H9 (cell line): ENCODE measurements around the gene AJUBA. TPM values are rescaled to one million over a fixed set of nuclear protein-coding genes. Genes with fewer than 3 reads are reported as not detected.

Experiments used
- DNase-seq: peaks from one replicate; pipeline ENCODE4 v3.0.0-alpha.2; 2017
- H2AFZ ChIP-seq: one replicate; pipeline ENCODE4 v1.6.1; 2013; ENCODE audit warnings: mild to moderate bottlenecking, low read length, control low read depth, moderate library complexity
- H2AK5ac ChIP-seq: 2 replicates; pipeline ENCODE4 v1.6.1; 2013; ENCODE audit warnings: low read length, control low read depth, mixed read lengths; ENCODE audit not compliant: insufficient read length
- H2BK120ac ChIP-seq: one replicate; pipeline ENCODE4 v1.6.1; 2013; ENCODE audit warnings: low read depth, mild to moderate bottlenecking, low read length, control low read depth, inconsistent platforms; ENCODE audit not compliant: poor library complexity, severe bottlenecking
- H2BK12ac ChIP-seq: 2 replicates; pipeline ENCODE4 v1.6.1; 2013; ENCODE audit warnings: low read length, control low read depth, mixed read lengths, low read depth; ENCODE audit not compliant: insufficient read length
- H2BK15ac ChIP-seq: 2 replicates; pipeline ENCODE4 v1.6.1; 2013; ENCODE audit warnings: low read depth, low read length, control low read depth
- H2BK20ac ChIP-seq: one replicate; pipeline ENCODE4 v1.6.1; 2013; ENCODE audit warnings: low read depth, mild to moderate bottlenecking, low read length, control low read depth, inconsistent platforms; ENCODE audit not compliant: poor library complexity, severe bottlenecking
- H2BK5ac ChIP-seq: 2 replicates; pipeline ENCODE4 v1.6.1; 2013; ENCODE audit warnings: low read length, control low read depth, mixed read lengths; ENCODE audit not compliant: insufficient read length
- H3K14ac ChIP-seq: 2 replicates; pipeline ENCODE4 v1.6.1; 2013; ENCODE audit warnings: low read length, control low read depth; ENCODE audit not compliant: insufficient read depth
- H3K18ac ChIP-seq: 2 replicates; pipeline ENCODE4 v1.6.1; 2013; ENCODE audit warnings: low read depth, mild to moderate bottlenecking, mixed read lengths, low read length, control low read depth; ENCODE audit not compliant: insufficient read length
- H3K23ac ChIP-seq: 2 replicates; pipeline ENCODE4 v1.6.1; 2013; ENCODE audit warnings: low read length, control low read depth, mixed read lengths, low read depth; ENCODE audit not compliant: insufficient read length
- H3K23me2 ChIP-seq: 2 replicates; pipeline ENCODE4 v1.6.1; 2013; ENCODE audit warnings: low read depth, mild to moderate bottlenecking, mixed read lengths, low read length, control low read depth; ENCODE audit not compliant: insufficient read length, poor library complexity, severe bottlenecking
- H3K27ac ChIP-seq: 2 replicates; pipeline ENCODE4 v1.5.1; 2013; ENCODE audit warnings: low read length, control low read depth, mixed read lengths, low read depth; ENCODE audit not compliant: insufficient read length
- H3K27me3 ChIP-seq: 2 replicates; pipeline ENCODE4 v1.6.1; 2013; ENCODE audit warnings: low read length, control low read depth, inconsistent platforms; ENCODE audit not compliant: insufficient read depth
- H3K4ac ChIP-seq: 2 replicates; pipeline ENCODE4 v1.6.1; 2013; ENCODE audit warnings: low read depth, mild to moderate bottlenecking, control low read depth, inconsistent platforms, low read length, moderate library complexity
- H3K4me1 ChIP-seq: 2 replicates; pipeline ENCODE4 v1.6.1; 2013; ENCODE audit warnings: low read length, control low read depth, inconsistent platforms; ENCODE audit not compliant: insufficient read depth
- H3K4me2 ChIP-seq: 2 replicates; pipeline ENCODE4 v1.6.1; 2013; ENCODE audit warnings: low read length, control low read depth, mixed read lengths; ENCODE audit not compliant: insufficient read length, insufficient read depth
- H3K56ac ChIP-seq: 2 replicates; pipeline ENCODE4 v1.6.1; 2013; ENCODE audit warnings: low read depth, mild to moderate bottlenecking, mixed read lengths, low read length, control low read depth; ENCODE audit not compliant: insufficient read length
- H3K79me1 ChIP-seq: 2 replicates; pipeline ENCODE4 v1.6.1; 2013; ENCODE audit warnings: low read depth, mild to moderate bottlenecking, moderate library complexity, low read length, control low read depth, inconsistent platforms; ENCODE audit not compliant: insufficient read depth, poor library complexity, severe bottlenecking
- H3K79me2 ChIP-seq: 2 replicates; pipeline ENCODE4 v1.6.1; 2013; ENCODE audit warnings: low read length, control low read depth, inconsistent platforms; ENCODE audit not compliant: insufficient read depth
- H3K9ac ChIP-seq: 2 replicates; pipeline ENCODE4 v1.6.1; 2013; ENCODE audit warnings: low read length, control low read depth, mixed read lengths; ENCODE audit not compliant: insufficient read length; ENCODE audit errors: extremely low read depth
- H3K9me3 ChIP-seq: one replicate; pipeline ENCODE4 v1.6.1; 2013; ENCODE audit warnings: low read depth, low read length, inconsistent platforms; ENCODE audit not compliant: control insufficient read depth
- H3T11ph ChIP-seq: one replicate; pipeline ENCODE4 v1.6.1; 2013; ENCODE audit warnings: mild to moderate bottlenecking, low read length, control low read depth, inconsistent platforms
- H4K20me1 ChIP-seq: one replicate; pipeline ENCODE4 v1.6.1; 2013; ENCODE audit not compliant: control insufficient read depth, insufficient read length, insufficient read depth
- H4K5ac ChIP-seq: 2 replicates; pipeline ENCODE4 v1.6.1; 2013; ENCODE audit warnings: low read depth, mild to moderate bottlenecking, mixed read lengths, low read length, control low read depth; ENCODE audit not compliant: insufficient read length
- H4K8ac ChIP-seq: replicated peaks from 2 replicates; pipeline ENCODE4 v1.6.1; 2013; ENCODE audit warnings: low read length, control low read depth, mixed read lengths, low read depth; ENCODE audit not compliant: insufficient read length
- H4K91ac ChIP-seq: 2 replicates; pipeline ENCODE4 v1.6.1; 2013; ENCODE audit warnings: low read depth, mild to moderate bottlenecking, moderate library complexity, mixed read lengths, low read length, control low read depth; ENCODE audit not compliant: insufficient read length
- H3K27ac Mint-ChIP-seq, 3 experiments: 2 replicates in 2 of 3; 3 replicates in 1 of 3; pipeline ENCODE4 v1.8.0; 2020 to 2021; ENCODE audit warnings: mixed read lengths in 3 of 3, mild to moderate bottlenecking in 1 of 3, moderate library complexity in 1 of 3
- H3K27me3 Mint-ChIP-seq: 2 replicates; pipeline ENCODE4 v1.8.0; 2021; ENCODE audit warnings: low read depth, mild to moderate bottlenecking, moderate library complexity, mixed read lengths
- H3K36me3 Mint-ChIP-seq, 3 experiments: 2 replicates in 2 of 3; 3 replicates in 1 of 3; pipeline ENCODE4 v1.8.0; 2020 to 2021; ENCODE audit warnings: low read depth in 3 of 3, mixed read lengths in 3 of 3; ENCODE audit not compliant: insufficient read depth in 1 of 3
- H3K4me1 Mint-ChIP-seq, 2 experiments: 2 replicates each; pipeline ENCODE4 v1.8.0; 2020; ENCODE audit warnings: mixed read lengths in 2 of 2
- H3K4me3 Mint-ChIP-seq, 2 experiments: 2 replicates in 1 of 2; 3 replicates in 1 of 2; pipeline ENCODE4 v1.8.0; 2020 to 2021; ENCODE audit warnings: mild to moderate bottlenecking in 2 of 2, mixed read lengths in 2 of 2, moderate library complexity in 1 of 2
- H3K9me3 Mint-ChIP-seq, 2 experiments: 2 replicates in 1 of 2; 3 replicates in 1 of 2; pipeline ENCODE4 v1.8.0; 2020; ENCODE audit warnings: mild to moderate bottlenecking in 2 of 2, mixed read lengths in 2 of 2, moderate library complexity in 1 of 2
- CTCF ChIP-seq: fragments of 200-600 bp; sonication (generic); conservative IDR thresholded peaks from 3 replicates; pipeline ENCODE4 v1.8.0; 2021; ENCODE audit warnings: antibody characterized with exemption, mild to moderate bottlenecking
- WGBS: extraction: QIAGEN DNeasy Blood & Tissue Kit; methylation state at CpG from one replicate; pipeline ENCODE4 v1.1.7; 2013; ENCODE audit warnings: missing lambda C conversion rate, low lambda C conversion rate, mixed read lengths; ENCODE audit not compliant: insufficient read length; ENCODE audit errors: extremely low coverage; 5-methylcytosine and 5-hydroxymethylcytosine counted together
- total RNA-seq: library from RNA; stranded (reverse); gene quantifications from 2 replicates; pipeline ENCODE4 v1.2.1, GENCODE V29; 2021

Gene AJUBA
- total RNA-seq, 1 experiment from 2014 or later, result 44.9 TPM

DNA sequence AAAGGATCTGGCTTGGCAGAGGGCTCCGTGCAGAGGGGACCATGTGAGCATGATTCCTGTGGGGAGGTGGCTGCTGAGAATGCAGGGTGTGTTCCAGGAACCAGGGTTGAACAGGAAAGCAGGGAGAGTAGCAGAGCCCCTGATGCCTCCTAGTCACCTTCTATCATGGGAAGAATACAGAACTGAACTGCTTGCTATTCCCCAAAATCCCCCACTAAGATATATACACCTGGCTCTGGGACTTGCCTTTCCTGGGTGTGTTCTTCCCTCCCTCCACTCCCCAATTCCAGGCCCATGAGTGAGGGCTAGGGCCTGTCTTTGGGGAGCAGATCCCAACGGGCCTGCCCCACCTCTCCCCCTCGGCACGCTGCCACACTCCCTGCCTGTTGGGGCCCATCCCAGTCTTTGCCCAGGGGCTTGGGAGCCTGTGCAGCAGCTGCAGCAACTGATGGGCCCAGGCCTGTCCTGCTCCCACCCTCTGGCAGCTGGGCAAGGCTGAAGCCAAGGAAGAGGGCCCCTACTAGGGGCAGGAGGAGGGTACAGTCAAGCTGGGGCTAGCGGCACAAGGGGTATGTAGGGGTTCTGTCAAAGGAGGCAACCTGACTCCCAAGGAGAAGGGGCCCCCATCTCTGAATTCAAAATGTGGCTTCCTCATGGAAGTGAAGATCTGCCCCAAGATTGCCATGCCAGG, 3.2 kb downstream of the AJUBA start:
- no peaks in the 10 kb centered on the region for H3K9me3 ChIP-seq
- H2AFZ ChIP-seq, result no peak overlapping the region
- no peak overlapping the region for H3K23ac ChIP-seq
- no peak overlapping the region for H3T11ph ChIP-seq
- Mint-ChIP-seq H3K36me3 (peaks cover 17 to 56% (median 55%) of the 10 kb centered on the region in 3 experiments; a peak in 6 of 7 replicates), H3K4me3 (peak overlapping the region; percentile 76; a peak in 4 of 5 replicates), H3K27me3 (no peaks in the 10 kb centered on the region; the same call in 1 of the 2 replicates), H3K9me3 (peaks cover 0 to 2% of the 10 kb centered on the region in 2 experiments; a peak in 2 of 5 replicates), H3K4me1 (peaks cover 42 to 50% of the 10 kb centered on the region in 2 experiments), H3K27ac (peak overlapping the region; percentile 90 to 100 (median 98); a peak in 6 of 7 replicates)
- no peak overlapping the region for H2BK12ac ChIP-seq
- DNase-seq, result no peak
- H3K4me1 ChIP-seq, result peaks cover 20% of the 10 kb centered on the region
- no peak overlapping the region for H2AK5ac ChIP-seq
- H3K27ac ChIP-seq, result no peak overlapping the region
- H3K18ac ChIP-seq, result no peak overlapping the region
- H3K79me2 ChIP-seq, result 0 out of 2 replicates have a peak, but pooled peaks cover 2% of the 10 kb centered on the region
- no peak overlapping the region for H2BK120ac ChIP-seq
- no peak for TF ChIP-seq CTCF
- peaks cover 17% of the 10 kb centered on the region for H3K23me2 ChIP-seq
- H3K14ac ChIP-seq, result no peak overlapping the region
- H2BK5ac ChIP-seq, result no peak overlapping the region
- no peak overlapping the region for H4K5ac ChIP-seq
- no peaks in the 10 kb centered on the region for H3K27me3 ChIP-seq
- no peak overlapping the region for H2BK15ac ChIP-seq
- no peak overlapping the region for H3K56ac ChIP-seq
- H4K20me1 ChIP-seq, result peaks cover 3% of the 10 kb centered on the region
- no CpG with 5 or more reads among the region's 5 CpGs for WGBS
- H4K8ac ChIP-seq, result no peak overlapping the region
- H3K4me2 ChIP-seq, result peak overlapping the region; percentile 96
- no peaks in the 10 kb centered on the region for H3K79me1 ChIP-seq
- H3K9ac ChIP-seq, result no peak overlapping the region
- no peak overlapping the region for H4K91ac ChIP-seq
- H3K4ac ChIP-seq, result no peak overlapping the region; the same call in 1 of the 2 replicates
- no peak overlapping the region for H2BK20ac ChIP-seq
